Left ventricle myocardium inferior (tissue), 1 donor: ENCODE measurements around the gene MACROD1. TPM values are rescaled to one million over a fixed set of nuclear protein-coding genes. Genes with fewer than 3 reads are reported as not detected.

Experiments used
- DNase-seq: peaks from one replicate; pipeline ENCODE4 v3.0.0-alpha.2; 2020
- H3K27ac ChIP-seq: fragments of 200-600 bp; replicated peaks from 2 replicates; pipeline ENCODE4 v1.8.0; 2021
- H3K27me3 ChIP-seq: fragments of 200-600 bp; 2 replicates; pipeline ENCODE4 v1.8.0; 2021; ENCODE audit warnings: low read depth
- H3K36me3 ChIP-seq: fragments of 200-600 bp; 2 replicates; pipeline ENCODE4 v1.8.0; 2021
- H3K4me1 ChIP-seq: fragments of 200-600 bp; 2 replicates; pipeline ENCODE4 v1.8.0; 2021
- H3K4me3 ChIP-seq: fragments of 200-600 bp; 2 replicates; pipeline ENCODE4 v1.8.0; 2021; ENCODE audit warnings: mild to moderate bottlenecking, moderate library complexity
- H3K9me3 ChIP-seq: fragments of 200-600 bp; replicated peaks from 2 replicates; pipeline ENCODE4 v1.8.0; 2021
- CTCF ChIP-seq: fragments of 200-600 bp; IDR thresholded peaks from 2 replicates; pipeline ENCODE4 v1.8.0; 2021; ENCODE audit warnings: antibody characterized with exemption, mild to moderate bottlenecking, borderline replicate concordance
- intact Hi-C: fragments of 100-400 bp; cut with micrococcal nuclease; formaldehyde crosslinking; loops from one replicate; pipeline ENCODE4 v1.11.0; 2022
- total RNA-seq: library from RNA; stranded (reverse); fragmentation: NEBNext Ultra II Directional; extraction: Animal tissue kit (Norgen Biotek cat#: 25700); gene quantifications from one replicate; pipeline ENCODE4 v1.2.1, GENCODE V29; 2021
- donor health status: DM: no; HTN: yes; CAD: no; lungs with severe emphysema.

The MACROD1 gene
- total RNA-seq, 1 donor from 2014 or later, result 127 TPM

- H3K4me1 ChIP-seq, result peaks cover 53% of the 10 kb centered on the region
- TF ChIP-seq CTCF, result no peak
Measured at GRCh38 chr11:64001484-64002420, 164.2 kb downstream of the MACROD1 start.

GRCh38 chr11:64000740-64001483, 165.0 kb downstream of the MACROD1 start:
- intact Hi-C loops, result loop anchor here (5.0 kb wide), 1 partner anchor 146 kb away; no protein-coding TSS in a partner anchor
- Histone ChIP-seq H3K4me1 (peaks cover 52% of the 10 kb centered on the region), H3K27me3 (no peaks in the 10 kb centered on the region), H3K9me3 (no peaks in the 10 kb centered on the region), H3K27ac (no peak overlapping the region), H3K36me3 (peaks cover 27% of the 10 kb centered on the region), H3K4me3 (peak overlapping the region; percentile 59)
- no peak for DNase-seq
- no peak for TF ChIP-seq CTCF

More at GRCh38 chr11:64001484-64002420, 164.2 kb downstream of the MACROD1 start:
- Histone ChIP-seq H3K4me3 (peak overlapping the region; percentile 59), H3K36me3 (peaks cover 19% of the 10 kb centered on the region), H3K27me3 (no peaks in the 10 kb centered on the region), H3K9me3 (no peaks in the 10 kb centered on the region), H3K27ac (peak overlapping the region; percentile 1)
- DNase-seq, result peak; percentile 36
- intact Hi-C loops, result loop anchor here (5.0 kb wide), 1 partner anchor 146 kb away; no protein-coding TSS in a partner anchor

DNA sequence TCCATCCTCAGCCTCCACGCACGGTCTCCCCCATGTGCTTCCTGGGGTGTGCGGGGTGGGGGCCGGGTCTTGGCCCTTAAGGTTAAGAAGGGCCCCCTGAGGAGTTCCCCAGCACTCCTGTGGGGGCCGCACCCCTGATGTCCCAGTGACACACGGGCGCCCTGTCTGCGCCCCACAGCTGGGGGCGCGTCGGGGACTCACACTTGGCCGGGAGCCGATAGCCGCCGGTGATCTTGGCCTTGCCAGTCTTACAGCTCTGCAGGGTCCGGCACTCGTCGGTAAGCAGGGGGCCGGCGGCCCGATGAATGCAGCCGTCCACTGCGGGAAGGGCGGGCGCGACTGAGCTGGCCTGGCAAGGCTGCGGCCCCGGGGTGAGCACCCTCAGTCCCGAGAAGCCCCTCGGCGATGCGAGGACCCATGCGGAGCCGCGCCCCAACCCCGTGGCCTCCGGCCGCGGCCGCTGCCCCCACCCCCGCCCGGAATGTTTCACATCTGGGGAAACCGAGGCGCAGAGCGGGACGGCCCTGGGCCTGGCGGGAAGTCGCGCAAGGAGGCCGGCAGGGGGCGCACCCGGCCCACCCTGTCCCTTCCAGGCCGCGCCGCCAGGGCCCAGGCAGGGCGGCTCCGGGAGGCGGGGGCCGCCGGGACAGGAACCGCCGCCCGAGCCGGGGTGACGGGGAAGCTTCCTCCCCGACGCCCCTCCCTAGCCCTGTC, 165.7 kb downstream of the MACROD1 start:
- Histone ChIP-seq H3K27me3 (no peaks in the 10 kb centered on the region), H3K4me1 (peaks cover 52% of the 10 kb centered on the region), H3K4me3 (peak overlapping the region; percentile 59), H3K27ac (no peak overlapping the region), H3K9me3 (no peaks in the 10 kb centered on the region), H3K36me3 (peaks cover 33% of the 10 kb centered on the region)
- intact Hi-C loops, result loop anchor here (5.0 kb wide), 1 partner anchor 147 kb away; no protein-coding TSS in a partner anchor
- peak; percentile 73 for DNase-seq
- TF ChIP-seq CTCF, result peak; percentile 80

GRCh38 chr11:63999349-64000025, 166.4 kb downstream of the MACROD1 start:
- DNase-seq, result peak; percentile 53
- intact Hi-C loops, result loop anchor here (5.0 kb wide), 1 partner anchor 148 kb away; no protein-coding TSS in a partner anchor
- Histone ChIP-seq H3K27me3 (no peaks in the 10 kb centered on the region), H3K36me3 (peaks cover 40% of the 10 kb centered on the region), H3K4me1 (peaks cover 54% of the 10 kb centered on the region), H3K4me3 (peak overlapping the region; percentile 59), H3K27ac (no peak overlapping the region), H3K9me3 (no peaks in the 10 kb centered on the region)
- TF ChIP-seq CTCF, result no peak
